ENCODE measurements around the gene SNRPD2.

SNRPD2 gene

DNA sequence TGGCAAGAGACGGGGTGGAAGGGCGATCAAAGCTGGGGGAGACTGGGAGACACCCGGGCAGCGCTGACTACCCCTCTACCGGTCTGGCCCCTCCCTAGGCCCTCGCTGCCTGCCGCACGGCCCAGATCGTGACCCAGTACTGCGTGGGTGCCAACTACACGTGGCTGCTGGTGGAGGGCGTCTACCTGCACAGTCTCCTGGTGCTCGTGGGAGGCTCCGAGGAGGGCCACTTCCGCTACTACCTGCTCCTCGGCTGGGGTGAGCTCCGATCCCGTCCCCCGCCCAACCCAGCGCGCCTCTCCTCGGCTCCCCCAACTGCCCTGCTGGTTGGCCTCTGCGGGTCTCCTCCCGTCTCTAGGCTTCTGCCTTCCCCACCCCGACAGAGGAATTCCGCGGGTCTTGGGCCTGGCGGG, 14.9 kb downstream of the SNRPD2 start:
- no peak overlapping the region for H3K27ac ChIP-seq
- TF ChIP-seq ZFX (IDR thresholded peaks at IDR 0.05), result no peak
- TF ChIP-seq, protein P1, sequence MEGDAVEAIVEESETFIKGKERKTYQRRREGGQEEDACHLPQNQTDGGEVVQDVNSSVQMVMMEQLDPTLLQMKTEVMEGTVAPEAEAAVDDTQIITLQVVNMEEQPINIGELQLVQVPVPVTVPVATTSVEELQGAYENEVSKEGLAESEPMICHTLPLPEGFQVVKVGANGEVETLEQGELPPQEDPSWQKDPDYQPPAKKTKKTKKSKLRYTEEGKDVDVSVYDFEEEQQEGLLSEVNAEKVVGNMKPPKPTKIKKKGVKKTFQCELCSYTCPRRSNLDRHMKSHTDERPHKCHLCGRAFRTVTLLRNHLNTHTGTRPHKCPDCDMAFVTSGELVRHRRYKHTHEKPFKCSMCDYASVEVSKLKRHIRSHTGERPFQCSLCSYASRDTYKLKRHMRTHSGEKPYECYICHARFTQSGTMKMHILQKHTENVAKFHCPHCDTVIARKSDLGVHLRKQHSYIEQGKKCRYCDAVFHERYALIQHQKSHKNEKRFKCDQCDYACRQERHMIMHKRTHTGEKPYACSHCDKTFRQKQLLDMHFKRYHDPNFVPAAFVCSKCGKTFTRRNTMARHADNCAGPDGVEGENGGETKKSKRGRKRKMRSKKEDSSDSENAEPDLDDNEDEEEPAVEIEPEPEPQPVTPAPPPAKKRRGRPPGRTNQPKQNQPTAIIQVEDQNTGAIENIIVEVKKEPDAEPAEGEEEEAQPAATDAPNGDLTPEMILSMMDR (conservative IDR thresholded peaks at IDR 0.05), result no peak

DNA sequence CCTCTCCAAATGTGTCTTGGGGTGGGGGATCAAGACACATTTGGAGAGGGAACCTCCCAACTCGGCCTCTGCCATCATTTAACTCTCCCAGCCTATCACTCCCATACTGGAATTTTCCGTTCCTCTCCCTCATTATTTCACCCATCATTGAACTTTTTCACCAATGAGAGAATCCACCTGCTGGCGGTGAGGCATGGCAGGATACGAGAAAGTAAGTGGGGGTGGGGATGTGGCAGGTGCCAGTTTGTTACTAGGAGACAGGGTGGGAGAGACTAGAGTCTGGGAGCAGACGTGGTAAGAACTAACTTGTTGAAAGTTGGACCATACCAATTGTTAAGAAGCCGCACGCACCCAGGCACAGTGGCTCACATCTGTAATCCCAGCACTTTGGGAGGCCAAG, 16.8 kb downstream of the SNRPD2 start:
- no peak for TF ChIP-seq ZFX (IDR thresholded peaks at IDR 0.05)
- TF ChIP-seq, protein P1 (conservative IDR thresholded peaks at IDR 0.05), result no peak
- no peak overlapping the region for H3K27ac ChIP-seq

DNA sequence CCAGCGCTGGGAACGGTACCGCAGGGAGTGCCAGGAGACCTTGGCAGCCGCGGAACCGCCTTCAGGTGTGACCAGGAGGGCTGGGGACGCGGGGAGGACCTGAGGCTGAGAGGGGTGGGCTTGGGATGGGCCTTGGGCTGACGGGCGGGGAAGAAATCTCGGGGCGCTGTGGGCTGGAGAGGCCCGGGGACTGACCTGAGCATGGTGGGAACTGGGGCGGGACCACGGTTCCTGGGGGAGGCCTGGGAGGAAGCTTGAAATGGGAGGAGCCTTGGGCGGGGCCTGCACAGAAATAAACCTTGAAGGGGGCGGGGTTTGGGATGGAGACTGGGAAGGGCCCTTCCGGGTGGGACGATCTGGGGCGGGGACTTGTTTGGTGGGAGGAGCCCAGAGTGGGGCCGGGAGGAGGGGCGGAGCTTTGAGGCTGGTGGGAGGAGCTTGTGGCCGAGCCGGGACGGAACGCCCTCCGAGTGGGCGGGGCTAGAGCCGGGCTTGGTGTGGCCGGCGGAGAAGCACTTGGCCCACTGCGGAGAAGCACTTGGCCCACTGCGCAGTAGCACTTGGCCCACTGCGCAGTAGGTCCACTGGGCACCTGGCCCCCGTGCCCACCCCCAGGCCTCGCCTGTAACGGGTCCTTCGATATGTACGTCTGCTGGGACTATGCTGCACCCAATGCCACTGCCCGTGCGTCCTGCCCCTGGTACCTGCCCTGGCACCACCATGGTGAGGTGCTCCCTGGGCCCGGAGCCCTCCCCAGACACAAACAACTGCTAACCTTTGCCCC, 20.9 kb downstream of the SNRPD2 start:
- no peak overlapping the region for H3K27ac ChIP-seq
- TF ChIP-seq ZFX (IDR thresholded peaks at IDR 0.05), result no peak
- TF ChIP-seq, protein P1 (conservative IDR thresholded peaks at IDR 0.05), result no peak

DNA sequence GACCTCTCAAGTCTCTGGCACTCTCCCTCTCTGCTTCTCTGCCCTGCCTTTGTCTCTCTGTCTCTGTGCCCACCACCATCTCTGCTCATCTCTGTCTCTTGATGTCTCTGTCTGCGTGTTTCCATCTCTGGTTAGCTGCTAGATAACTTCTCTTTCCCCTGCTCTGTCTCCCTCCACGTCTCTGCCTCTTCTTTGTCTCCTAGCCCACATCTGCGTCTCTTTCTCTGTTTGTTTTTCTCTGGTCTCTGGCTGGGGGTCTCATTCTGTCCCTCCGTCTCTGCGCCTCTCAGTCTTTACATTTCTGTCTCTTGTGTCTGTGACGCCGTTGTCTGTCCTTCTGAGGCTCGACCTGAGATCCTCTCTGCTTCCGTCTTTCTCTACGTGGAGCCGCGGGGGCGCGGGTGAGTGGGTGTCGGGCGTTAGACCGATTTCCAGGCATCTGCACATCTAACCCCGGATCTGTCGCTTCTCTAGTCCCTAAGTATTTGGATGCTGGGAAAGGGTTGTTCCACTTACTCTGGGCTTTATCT, 23.3 kb downstream of the SNRPD2 start:
- no peak overlapping the region for H3K27ac ChIP-seq
- TF ChIP-seq, protein P1 (conservative IDR thresholded peaks at IDR 0.05), result no peak
- no peak for TF ChIP-seq ZFX (IDR thresholded peaks at IDR 0.05)

DNA sequence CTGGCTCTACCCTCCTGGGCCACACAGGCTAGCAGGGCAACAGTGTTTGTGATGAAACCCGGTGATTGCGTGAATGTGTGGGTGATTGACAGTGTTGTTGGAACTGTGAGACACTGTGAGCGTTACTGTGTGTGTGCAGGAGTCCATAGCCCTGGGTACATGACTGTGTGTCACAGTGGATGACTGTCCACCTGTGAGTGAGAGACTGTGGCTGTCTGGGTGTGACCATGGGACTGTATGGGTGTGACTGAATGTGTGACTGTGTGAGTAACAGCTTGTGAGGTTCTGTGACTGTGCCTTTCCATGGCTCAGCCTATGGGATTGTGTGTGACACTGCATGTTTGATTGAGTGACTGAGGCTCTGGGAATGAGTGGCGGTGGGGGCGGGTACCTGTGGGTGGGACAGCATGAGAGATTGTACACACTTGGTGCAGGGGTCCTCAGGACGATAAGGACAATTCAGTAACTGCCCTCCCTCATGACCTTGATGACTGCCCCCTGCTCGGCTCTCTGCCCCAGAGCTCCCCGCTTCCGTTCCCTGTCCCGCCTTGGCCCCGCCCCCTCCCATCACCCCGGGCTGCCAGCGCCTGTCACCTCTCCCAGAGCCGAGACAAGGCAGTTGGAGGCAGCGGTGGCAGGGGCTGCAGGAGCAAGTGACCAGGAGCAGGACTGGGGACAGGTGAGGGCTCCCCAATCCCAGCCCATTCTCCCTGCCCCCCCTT, 24.0 kb downstream of the SNRPD2 start, which contains the start of gene GIPR:
Gene GIPR (plus strand): TSS at position 602 of the 722 bp plus-strand sequence. CDS start 1,300 bp downstream, outside the sequence.
- no peak for TF ChIP-seq ZFX (IDR thresholded peaks at IDR 0.05)
- TF ChIP-seq, protein P1 (conservative IDR thresholded peaks at IDR 0.05), result no peak
- no peak within 1 kb of the TSS for H3K27ac ChIP-seq

DNA sequence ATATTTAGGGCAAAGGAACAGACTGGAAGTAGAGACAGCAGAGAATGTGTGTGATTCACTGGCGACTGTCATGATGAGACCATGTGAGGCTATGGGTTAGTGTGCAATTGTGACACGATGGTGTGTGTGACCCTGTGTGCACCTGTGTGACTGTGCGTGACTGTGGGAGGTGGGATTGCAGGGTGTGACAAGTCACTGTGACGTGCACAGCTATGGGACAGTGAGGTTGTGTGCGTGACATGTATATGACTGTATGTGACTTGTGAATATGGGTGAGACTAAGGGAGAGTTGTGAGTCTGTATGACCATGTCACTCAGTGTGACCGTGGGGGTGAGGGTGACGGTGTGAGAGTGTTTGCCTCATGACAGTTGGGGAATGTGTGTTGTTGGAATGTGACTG, 27.2 kb downstream of the SNRPD2 start:
- H3K27ac ChIP-seq, result no peak overlapping the region
- TF ChIP-seq, protein P1 (conservative IDR thresholded peaks at IDR 0.05), result no peak

DNA sequence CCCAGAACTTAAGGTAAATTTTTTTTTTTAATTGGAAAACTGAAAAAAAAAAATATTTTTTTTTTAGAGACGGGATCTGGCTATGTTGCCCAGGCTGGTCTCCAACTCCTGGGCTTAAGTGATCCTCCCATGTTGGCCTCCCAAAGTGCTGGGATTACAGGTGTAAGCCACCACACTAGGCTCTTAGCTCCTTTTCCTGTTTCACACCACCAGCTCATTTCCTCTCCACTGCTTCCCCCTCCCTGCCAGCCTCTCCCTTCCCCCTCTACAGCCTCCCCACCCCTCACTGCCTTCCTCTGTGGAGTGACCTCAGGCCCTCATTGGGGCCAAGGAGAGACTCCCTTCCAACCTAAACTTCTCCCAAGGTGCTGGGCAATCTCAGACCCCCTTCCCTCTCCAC, 28.0 kb downstream of the SNRPD2 start:
- no peak overlapping the region for H3K27ac ChIP-seq
- TF ChIP-seq, protein P1 (conservative IDR thresholded peaks at IDR 0.05), result no peak
- TF ChIP-seq ZFX (IDR thresholded peaks at IDR 0.05), result no peak
